HG03469 (cell line): ENCODE data around the gene KIF27.
"Not testable (repeated sequence)": the region's sequence is repeated elsewhere in the genome, so short reads cannot be mapped to it uniquely, and the experiment has no call there.

Source experiments
- ATAC-seq: cut with Tn5 transposase; IDR thresholded peaks from one replicate; pipeline ENCODE4 v1.9.1; 2021; ENCODE audit warnings: mild to moderate bottlenecking, moderate library complexity, moderate number of reproducible peaks; ENCODE audit not compliant: unreplicated experiment

The KIF27 gene

DNA sequence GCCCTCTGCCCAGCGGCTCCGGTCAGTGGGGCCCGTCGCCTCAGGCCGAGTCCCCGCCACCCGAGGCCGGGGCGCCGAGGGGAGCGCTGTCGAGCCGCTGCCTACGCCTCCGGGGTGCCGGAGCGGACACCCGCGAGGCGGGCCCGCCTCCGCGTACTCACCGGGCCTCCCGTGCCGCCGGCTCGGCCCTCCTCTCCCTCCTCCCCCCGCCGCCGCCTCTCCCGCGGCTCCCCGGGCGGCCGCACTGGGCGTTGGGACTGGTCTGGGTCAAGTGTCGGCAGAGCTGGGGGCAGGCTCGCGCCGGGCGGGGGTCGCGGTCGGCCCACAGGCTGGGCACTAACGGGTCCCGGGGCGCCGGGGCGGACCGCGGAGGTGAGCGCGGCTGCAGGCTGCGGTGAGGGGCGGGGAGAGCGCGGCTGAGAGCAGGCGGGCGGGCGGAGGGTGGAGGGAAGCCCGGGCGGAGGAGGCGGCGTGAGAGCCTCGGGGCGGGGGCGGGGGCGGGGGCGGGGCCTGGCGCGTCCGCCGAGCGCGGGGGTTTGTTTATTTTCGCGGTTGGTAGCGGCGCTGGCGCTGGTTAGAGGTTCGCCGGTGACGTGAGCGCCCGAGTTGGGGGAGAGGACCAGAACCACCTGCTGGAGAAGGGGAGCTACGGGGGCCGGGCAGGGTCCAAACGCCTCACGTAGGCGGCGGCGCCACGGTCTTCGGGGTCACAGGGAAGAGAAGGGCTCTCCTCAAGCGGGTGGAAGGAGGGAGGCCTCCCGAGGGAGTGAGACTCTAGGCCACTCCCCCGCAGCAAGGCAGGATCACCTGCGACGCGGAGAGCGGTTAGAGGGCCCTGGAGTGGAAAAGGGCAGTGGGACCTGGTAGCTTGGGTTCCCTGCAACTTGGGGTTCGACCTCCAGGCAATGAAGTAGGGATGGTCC, 103.6 kb downstream of the KIF27 start, which contains the start of gene GKAP1:
TSS of gene GKAP1 (minus strand) at position 414 of the 923 bp plus-strand sequence. CDS start 11,252 bp downstream, outside the sequence.
- ATAC-seq, result peak; percentile 60

DNA sequence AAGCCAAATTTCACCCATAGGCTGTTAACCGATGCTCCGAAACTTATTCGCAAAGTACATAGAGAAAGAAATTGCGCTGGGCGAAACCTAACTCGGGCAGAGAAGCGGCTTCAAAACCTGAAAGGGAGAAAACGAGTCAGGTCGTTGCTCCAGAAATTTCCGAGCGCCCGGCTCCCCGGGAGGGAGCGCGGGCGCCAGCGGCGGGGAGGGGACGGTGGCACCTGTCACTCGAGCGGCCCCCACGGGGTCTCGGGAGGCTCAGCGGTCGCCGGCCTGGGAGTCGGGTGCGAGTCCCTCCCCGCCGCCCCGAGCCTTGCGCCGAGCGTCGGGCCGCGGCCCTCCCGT, 104.2 kb downstream of the KIF27 start:
- ATAC-seq, result peak; percentile 7

DNA sequence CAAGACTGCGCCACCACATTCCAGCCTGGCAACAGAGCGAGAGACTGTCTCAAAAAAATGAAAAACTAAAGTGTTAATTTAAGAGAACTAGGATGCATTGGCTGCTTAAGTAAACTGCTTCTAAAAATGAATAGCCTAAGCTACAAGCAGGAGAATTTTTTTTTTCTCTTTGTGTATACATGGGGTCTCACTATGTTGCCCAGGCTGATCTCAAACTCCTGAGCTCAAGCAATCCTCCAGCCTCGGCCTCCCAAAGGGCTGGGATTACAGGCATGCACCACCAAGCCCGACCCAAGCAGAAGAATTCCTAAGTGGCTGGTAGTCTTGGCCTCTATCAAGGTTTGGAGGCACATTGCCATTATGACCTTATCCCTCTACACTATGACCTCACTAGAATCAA, 106.1 kb downstream of the KIF27 start:
- ATAC-seq, result not testable (repeated sequence)

DNA sequence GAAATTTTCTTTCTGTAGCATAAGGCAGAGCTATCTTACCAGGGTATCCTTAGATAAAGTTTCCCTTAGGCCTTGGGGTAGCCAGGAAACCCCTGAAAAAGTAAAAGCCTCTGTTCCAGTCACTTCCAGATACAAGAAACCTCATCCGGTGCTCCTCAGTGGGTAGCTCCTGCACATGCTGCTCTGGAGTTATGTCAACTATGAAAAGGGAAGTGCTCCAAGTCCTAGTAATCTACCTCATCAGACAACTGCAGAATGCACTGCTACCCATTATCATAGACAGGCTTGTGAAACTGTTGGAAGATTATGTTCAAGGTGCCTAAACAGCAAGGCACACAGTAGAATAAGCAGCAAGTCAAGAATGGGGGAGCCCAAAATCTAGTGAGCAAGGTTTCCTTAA, 112.0 kb downstream of the KIF27 start:
- ATAC-seq, result not testable (repeated sequence)

DNA sequence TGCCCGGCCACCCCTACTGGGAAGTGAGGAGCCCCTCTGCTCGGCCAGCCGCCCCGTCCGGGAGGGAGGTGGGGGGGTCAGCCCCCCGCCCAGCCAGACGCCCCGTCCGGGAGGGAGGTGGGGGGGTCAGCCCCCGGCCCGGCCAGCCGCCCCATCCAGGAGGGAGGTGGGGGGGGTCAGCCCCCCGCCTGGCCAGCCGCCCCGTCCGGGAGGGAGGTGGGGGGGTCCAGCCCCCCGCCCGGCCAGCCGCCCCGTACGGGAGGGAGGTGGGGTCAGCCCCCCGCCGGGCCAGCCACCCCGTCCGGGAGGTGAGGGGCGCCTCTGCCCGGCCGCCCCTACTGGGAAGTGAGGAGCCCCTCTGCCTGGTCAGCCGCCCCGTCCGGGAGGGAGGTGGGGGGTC, 116.8 kb downstream of the KIF27 start:
- not testable (repeated sequence) for ATAC-seq

DNA sequence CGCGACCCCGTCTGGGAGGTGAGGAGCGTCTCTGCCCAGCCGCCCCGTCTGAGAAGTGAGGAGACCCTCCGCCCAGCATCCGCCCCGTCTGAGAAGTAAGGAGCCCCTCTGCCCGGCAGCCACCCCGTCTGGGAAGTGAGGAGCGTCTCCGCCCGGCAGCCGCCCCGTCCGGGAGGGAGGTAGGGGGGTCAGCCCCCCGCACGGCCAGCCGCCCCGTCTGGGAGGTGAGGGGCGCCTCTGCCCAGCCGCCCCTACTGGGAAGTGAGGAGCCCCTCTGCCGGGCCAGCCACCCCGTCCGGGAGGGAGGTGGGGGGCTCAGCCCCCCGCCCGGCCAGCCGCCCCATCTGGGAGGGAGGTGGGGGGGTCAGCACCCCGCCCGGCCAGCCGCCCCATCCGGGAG, 117.3 kb downstream of the KIF27 start:
- ATAC-seq, result not testable (repeated sequence)

DNA sequence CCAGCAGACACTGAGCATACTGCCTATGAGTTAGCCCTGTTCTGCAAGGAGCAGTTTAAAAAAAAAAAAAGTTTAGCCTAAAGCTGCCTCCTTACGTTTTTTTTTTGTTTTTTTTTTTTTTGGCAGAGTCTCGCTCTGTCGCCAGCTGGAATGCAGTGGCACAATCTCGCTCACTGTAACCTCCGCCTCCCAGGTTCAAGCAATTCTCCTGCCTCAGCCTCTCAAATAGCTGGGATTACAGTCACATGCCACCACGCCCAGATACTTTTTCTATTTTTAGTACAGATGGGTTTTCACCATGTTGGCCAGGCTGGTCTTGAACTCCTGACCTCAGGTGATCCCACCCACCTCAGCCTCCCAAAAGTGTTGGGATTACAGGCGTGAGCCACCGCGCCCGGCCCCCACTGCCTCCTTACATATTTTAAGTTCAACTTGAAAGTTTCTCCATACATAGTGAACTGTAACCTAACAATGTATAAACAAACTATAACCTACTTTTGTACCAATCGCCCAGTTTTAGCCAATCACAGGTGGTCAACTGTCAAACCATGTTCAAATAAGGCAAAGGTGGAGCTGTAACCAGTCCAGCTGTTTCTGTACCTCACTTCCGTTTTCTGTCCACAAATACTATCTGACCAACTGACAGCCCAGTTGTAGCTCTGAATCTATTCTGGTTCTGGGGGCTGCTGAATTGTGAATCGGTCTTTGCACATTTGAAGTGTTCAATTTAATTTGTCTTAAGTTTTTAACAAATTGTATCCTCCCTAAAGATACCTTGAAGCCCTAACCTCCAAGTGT, 120.8 kb downstream of the KIF27 start:
- ATAC-seq, result no peak

DNA sequence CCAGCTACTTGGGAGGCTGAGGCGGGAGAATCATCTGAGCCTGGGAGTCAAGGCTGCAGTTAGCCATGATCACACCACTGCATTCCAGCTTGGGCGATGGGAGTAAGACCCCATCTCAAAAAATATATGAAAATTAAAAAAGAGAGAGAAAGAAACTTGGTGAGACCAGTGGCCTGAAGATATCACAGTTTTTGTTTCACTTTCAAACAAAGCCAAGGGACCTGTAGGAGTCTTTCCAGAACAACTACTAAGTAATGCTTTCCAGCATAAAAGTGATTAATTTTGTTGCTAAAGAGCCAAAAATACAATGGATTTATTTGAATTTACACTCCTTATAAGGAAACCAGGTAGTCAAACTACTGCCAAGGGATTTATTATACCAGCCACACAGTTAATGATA, 127.2 kb downstream of the KIF27 start:
- ATAC-seq, result no peak

DNA sequence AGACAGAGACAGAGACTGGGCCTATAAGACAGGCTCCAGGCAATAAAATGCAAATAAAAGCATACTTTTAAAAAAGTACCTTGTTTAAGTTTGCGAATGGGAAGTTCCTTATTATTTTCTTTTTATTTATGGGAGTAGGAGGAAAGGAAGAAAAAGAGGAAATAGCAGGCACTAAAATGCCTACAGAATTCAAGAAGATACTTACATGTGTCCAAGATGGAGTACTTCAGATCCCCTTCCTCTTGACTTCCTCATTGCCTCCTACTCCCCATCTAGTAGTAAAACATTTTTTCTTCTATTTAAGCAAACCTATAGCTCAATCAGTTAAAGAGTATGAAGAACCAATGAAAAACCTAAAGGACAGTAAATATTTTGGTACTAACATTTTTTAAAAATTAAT, 128.5 kb downstream of the KIF27 start:
- no peak for ATAC-seq
